B cell (primary cell): ENCODE data around the gene ZNRD2. TPM values are rescaled to one million over a fixed set of nuclear protein-coding genes. Genes with fewer than 3 reads are reported as not detected.

ENCODE experiments used
- ATAC-seq: fragments of 200-7000 bp; cut with Tn5 transposase; one replicate; pipeline ENCODE4 v1.10.0; 2021; ENCODE audit warnings: low read depth, mild to moderate bottlenecking, moderate number of reproducible peaks, moderate library complexity
- CTCF ChIA-PET: fragments of 350-600 bp; sonication (Branson Sonifier 250); formaldehyde crosslinking; loops from one replicate; lab custom pipeline; 2021; ENCODE audit warnings: antibody characterized with exemption, inconsistent platforms; lab: Charles Lee
- POLR2A ChIA-PET: fragments of 350-600 bp; sonication (Branson Sonifier 250); formaldehyde crosslinking; loops from one replicate; lab custom pipeline; 2021; ENCODE audit warnings: antibody characterized with exemption; lab: Charles Lee
- DNase-seq: peaks from one replicate; pipeline ENCODE4 v3.0.0; 2013
- H2AFZ ChIP-seq: 2 replicates; pipeline ENCODE4 v1.6.1; 2012; ENCODE audit warnings: mild to moderate bottlenecking, low read depth, low read length; ENCODE audit not compliant: insufficient read depth, poor library complexity, severe bottlenecking
- H3K27ac ChIP-seq, 2 donors: 1 replicate in 1 of 2; 2 replicates in 1 of 2; pipeline ENCODE4 v1.5.1; 2012 to 2013; ENCODE audit warnings: low read length in 2 of 2, mild to moderate bottlenecking in 2 of 2, moderate library complexity in 1 of 2
- H3K27me3 ChIP-seq, 4 experiments: fragments of 200-600 bp in 1 of 4; sonication (generic) in 1 of 4; replicated peaks in 1 of 4; 1 replicate in 2 of 4; 2 replicates in 2 of 4; pipeline versions ENCODE4 v1.6.1 to v1.7.0; 2013 to 2016; ENCODE audit warnings: low read length in 3 of 4, mild to moderate bottlenecking in 2 of 4, mixed read lengths in 1 of 4, moderate library complexity in 1 of 4; ENCODE audit not compliant: insufficient read depth in 4 of 4, control insufficient read depth in 3 of 4; ENCODE audit errors: control extremely low read depth in 1 of 4
- H3K36me3 ChIP-seq, 2 experiments: replicated peaks in 1 of 2; 1 replicate in 1 of 2; 2 replicates in 1 of 2; pipeline versions ENCODE4 v1.6.1 to v1.7.1; 2013; ENCODE audit warnings: low read length in 1 of 2; ENCODE audit not compliant: insufficient read depth in 2 of 2, control insufficient read depth in 1 of 2; ENCODE audit errors: control extremely low read depth in 1 of 2, extremely low read depth in 1 of 2
- H3K4me1 ChIP-seq, 2 donors: fragments of 200-600 bp in 1 of 2; sonication (generic) in 1 of 2; 1 replicate in 1 of 2; 2 replicates in 1 of 2; pipeline versions ENCODE4 v1.5.1 to v1.6.1; 2013 to 2017; ENCODE audit warnings: low read length in 2 of 2; ENCODE audit not compliant: control insufficient read depth in 2 of 2, insufficient read depth in 2 of 2
- H3K4me2 ChIP-seq: replicated peaks from 2 replicates; pipeline ENCODE3; 2012; ENCODE audit warnings: mild to moderate bottlenecking, low read depth, low read length; ENCODE audit not compliant: poor library complexity, severe bottlenecking
- H3K4me3 ChIP-seq, 5 experiments: fragments of 200-600 bp in 1 of 5; sonication (generic) in 1 of 5; 1 replicate in 3 of 5; 2 replicates in 2 of 5; pipeline versions ENCODE4 v1.5.1 to v1.7.0; 2011 to 2016; ENCODE audit warnings: low read length in 4 of 5, mild to moderate bottlenecking in 4 of 5, low read depth in 2 of 5, control low read depth in 1 of 5, moderate library complexity in 1 of 5; ENCODE audit not compliant: insufficient read depth in 1 of 5; ENCODE audit errors: control extremely low read depth in 1 of 5, extremely low read depth in 1 of 5
- H3K79me2 ChIP-seq: fragments of 200-600 bp; sonication (generic); one replicate; pipeline ENCODE4 v1.6.0; 2016; ENCODE audit warnings: low read length; ENCODE audit not compliant: control insufficient read depth, insufficient read depth
- H3K9ac ChIP-seq: fragments of 200-600 bp; sonication (generic); 2 replicates; pipeline ENCODE4 v1.6.1; 2017; ENCODE audit warnings: mild to moderate bottlenecking, low read length, moderate library complexity
- H3K9me3 ChIP-seq, 3 donors: one replicate each; pipeline versions ENCODE4 v1.6.1 to v1.7.1; 2013; ENCODE audit warnings: low read length in 2 of 3; ENCODE audit not compliant: control insufficient read depth in 2 of 3, insufficient read depth in 1 of 3; ENCODE audit errors: control extremely low read depth in 1 of 3
- H4K20me1 ChIP-seq: 2 replicates; pipeline ENCODE4 v1.6.0; 2012; ENCODE audit warnings: mild to moderate bottlenecking, low read length; ENCODE audit not compliant: insufficient read depth, control insufficient read depth, poor library complexity, severe bottlenecking
- H3K27ac Mint-ChIP-seq: one replicate; pipeline ENCODE4 v1.8.0; 2021; ENCODE audit warnings: mixed read lengths
- H3K27me3 Mint-ChIP-seq: one replicate; pipeline ENCODE4 v1.8.0; 2021; ENCODE audit warnings: mixed read lengths
- H3K4me1 Mint-ChIP-seq: one replicate; pipeline ENCODE4 v1.8.0; 2021; ENCODE audit warnings: mixed read lengths
- H3K4me3 Mint-ChIP-seq: one replicate; pipeline ENCODE4 v1.8.0; 2021; ENCODE audit warnings: mixed read lengths
- H3K9me3 Mint-ChIP-seq: one replicate; pipeline ENCODE4 v1.8.0; 2022; ENCODE audit warnings: mixed read lengths; ENCODE audit not compliant: insufficient read depth
- EZH2 ChIP-seq: IDR thresholded peaks from 2 replicates; pipeline ENCODE4 v1.6.1; 2012; ENCODE audit warnings: borderline replicate concordance, low read depth, mild to moderate bottlenecking, moderate library complexity, low read length; ENCODE audit not compliant: insufficient read depth, poor library complexity, severe bottlenecking
- WGBS: methylation state at CpG from one replicate; pipeline ENCODE4 v1.1.5; 2013; ENCODE audit warnings: missing lambda C conversion rate; ENCODE audit not compliant: insufficient coverage; 5-methylcytosine and 5-hydroxymethylcytosine counted together
- intact Hi-C: fragments of 100-400 bp; cut with micrococcal nuclease; formaldehyde crosslinking; loops from one replicate; pipeline ENCODE4 v1.10.0; 2022
- polyA plus RNA-seq: library from polyadenylated mRNA; depleted of rRNA; stranded (reverse); fragments of >200 nt; gene quantifications from 2 replicates; pipeline ENCODE4 v1.2.3, GENCODE V29; 2012
- total RNA-seq, 2 donors: library from RNA; stranded (reverse); fragments of 120-200 nt in 1 of 2; gene quantifications; 1 replicate in 1 of 2; 2 replicates in 1 of 2; pipeline versions ENCODE4 v1.2.3 to v1.2.4, GENCODE V29; 2013 to 2022
- TF ChIP-seq, protein P1 (sequence below): fragments of 200-600 bp; IDR thresholded peaks from one replicate; pipeline ENCODE4 v1.8.0; 2022; ENCODE audit warnings: antibody characterized with exemption, mild to moderate bottlenecking

Gene ZNRD2
- total and polyA plus RNA-seq, 2 donors (not counting 1 experiment from before 2014, with no cell fraction given): 22.1 to 112 TPM

DNA sequence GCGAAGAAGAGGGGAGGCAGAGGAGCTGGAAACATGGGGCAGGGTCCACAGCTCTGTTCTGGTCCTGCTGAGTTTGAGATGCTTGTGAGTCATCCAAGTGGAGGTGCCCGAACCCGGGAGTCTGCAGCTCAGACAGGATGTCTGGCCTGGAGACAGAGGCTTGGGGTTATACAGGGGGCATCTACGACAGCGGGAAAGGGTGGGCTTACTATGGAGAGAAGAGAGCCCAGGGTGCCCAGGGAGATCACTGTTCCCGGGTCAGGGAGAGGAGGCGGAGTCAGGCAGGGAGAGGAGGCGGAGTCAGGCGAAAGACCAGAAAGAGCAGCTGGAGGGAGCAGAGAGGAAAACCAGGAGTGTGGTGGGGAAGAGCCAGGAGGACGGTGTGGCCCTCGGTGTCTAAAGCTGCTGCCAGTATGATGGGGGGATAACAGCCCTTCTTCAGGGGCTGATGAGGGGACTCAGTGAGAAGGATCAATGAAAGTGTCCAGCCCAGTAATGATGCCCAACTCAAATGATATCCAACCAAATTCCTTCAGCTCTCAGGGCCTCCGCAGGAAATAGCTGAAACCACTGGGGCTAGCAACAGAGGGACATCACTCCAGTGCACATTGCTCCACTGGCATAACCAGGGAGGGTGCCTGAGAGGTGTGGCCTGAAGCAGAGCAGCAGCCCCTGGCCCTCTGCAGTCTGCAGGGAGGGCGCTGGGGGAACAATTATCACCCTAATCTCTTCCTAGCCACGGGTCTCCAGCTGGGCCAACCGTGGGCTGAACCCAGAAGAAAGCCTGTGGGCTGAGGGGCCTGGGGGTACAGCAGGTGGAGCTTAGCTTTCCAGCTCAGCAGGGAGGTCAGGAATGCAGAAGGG is 9.5 kb upstream of the ZNRD2 start:
- ATAC-seq (no peak), DNase-seq (no peak)
- Histone ChIP-seq H3K27ac (no peak overlapping the region), H3K79me2 (peaks cover 71% of the 10 kb centered on the region), H3K36me3 (no peaks in the 10 kb centered on the region), H3K9me3 (no peaks in the 10 kb centered on the region), H2AFZ (no peak overlapping the region), H3K9ac (no peak overlapping the region), H3K4me3 (no peak overlapping the region), H4K20me1 (no peaks in the 10 kb centered on the region), H3K4me1 (peaks cover 18 to 30% of the 10 kb centered on the region in 2 donors), H3K27me3 (no peaks in the 10 kb centered on the region), H3K4me2 (no peak overlapping the region)
- TF ChIP-seq, protein P1, sequence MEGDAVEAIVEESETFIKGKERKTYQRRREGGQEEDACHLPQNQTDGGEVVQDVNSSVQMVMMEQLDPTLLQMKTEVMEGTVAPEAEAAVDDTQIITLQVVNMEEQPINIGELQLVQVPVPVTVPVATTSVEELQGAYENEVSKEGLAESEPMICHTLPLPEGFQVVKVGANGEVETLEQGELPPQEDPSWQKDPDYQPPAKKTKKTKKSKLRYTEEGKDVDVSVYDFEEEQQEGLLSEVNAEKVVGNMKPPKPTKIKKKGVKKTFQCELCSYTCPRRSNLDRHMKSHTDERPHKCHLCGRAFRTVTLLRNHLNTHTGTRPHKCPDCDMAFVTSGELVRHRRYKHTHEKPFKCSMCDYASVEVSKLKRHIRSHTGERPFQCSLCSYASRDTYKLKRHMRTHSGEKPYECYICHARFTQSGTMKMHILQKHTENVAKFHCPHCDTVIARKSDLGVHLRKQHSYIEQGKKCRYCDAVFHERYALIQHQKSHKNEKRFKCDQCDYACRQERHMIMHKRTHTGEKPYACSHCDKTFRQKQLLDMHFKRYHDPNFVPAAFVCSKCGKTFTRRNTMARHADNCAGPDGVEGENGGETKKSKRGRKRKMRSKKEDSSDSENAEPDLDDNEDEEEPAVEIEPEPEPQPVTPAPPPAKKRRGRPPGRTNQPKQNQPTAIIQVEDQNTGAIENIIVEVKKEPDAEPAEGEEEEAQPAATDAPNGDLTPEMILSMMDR: no peak
- TF ChIP-seq EZH2: no peak
- Mint-ChIP-seq H3K4me1 (peaks cover 21% of the 10 kb centered on the region), H3K4me3 (peak overlapping the region; percentile 13), H3K27me3 (peaks cover 3% of the 10 kb centered on the region), H3K9me3 (no peaks in the 10 kb centered on the region), H3K27ac (peak overlapping the region; percentile 63)
- ChIA-PET POLR2A (interaction anchor here (0.7 to 1.1 kb wide), 6 partner anchors 7 to 513 kb away, joined by 4 to 11 read pairs (median 6); partner anchors contain the start of gene FAM89B), CTCF (interaction anchor here (0.7 to 2.4 kb wide), 9 partner anchors 7 to 27 kb away, joined by 3 to 18 read pairs (median 4); partner anchors contain the start of gene ZNRD2)
- 80% methylated on average over 8 of the region's 15 CpGs for WGBS
- intact Hi-C loops: no loop called here

DNA sequence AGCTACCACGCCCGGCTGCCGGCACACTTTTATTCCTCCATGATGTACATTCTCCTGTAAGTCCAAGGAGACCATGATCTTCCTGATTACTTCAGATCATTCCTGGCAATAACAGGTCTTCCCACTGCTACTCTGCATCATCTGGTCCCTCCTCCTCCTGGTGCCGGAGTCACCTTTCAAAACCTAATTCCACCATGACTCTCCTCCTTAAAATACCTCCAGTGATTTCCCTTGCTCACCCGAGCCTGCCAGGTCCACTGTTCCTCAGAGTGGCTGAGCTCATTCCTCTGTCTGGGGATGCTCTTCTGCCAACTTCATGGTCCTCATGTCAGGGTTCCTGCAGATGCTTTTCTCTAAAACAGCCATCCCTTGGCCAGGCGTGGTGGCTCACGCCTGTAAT is 8.3 kb upstream of the ZNRD2 start:
- Histone ChIP-seq H3K4me2 (no peak overlapping the region), H3K9me3 (no peaks in the 10 kb centered on the region), H3K27me3 (no peaks in the 10 kb centered on the region), H3K9ac (no peak overlapping the region), H3K4me3 (no peak overlapping the region), H3K36me3 (no peaks in the 10 kb centered on the region), H2AFZ (no peak overlapping the region), H3K79me2 (peaks cover 82% of the 10 kb centered on the region), H3K4me1 (peaks cover 28 to 39% of the 10 kb centered on the region in 2 donors), H4K20me1 (peaks cover 3% of the 10 kb centered on the region), H3K27ac (no peak overlapping the region)
- intact Hi-C loops: no loop called here
- no peak for ATAC-seq
- ChIA-PET POLR2A (interaction anchor here (0.7 kb wide), 1 partner anchor 77 kb away, joined by 4 read pairs; no protein-coding TSS in a partner anchor), CTCF (interaction anchor here (0.6 to 2.4 kb wide), 8 partner anchors 8 to 323 kb away, joined by 3 to 18 read pairs (median 4); partner anchors contain the start of gene FAM89B)
- TF ChIP-seq EZH2: no peak
- TF ChIP-seq, protein P1: no peak
- Mint-ChIP-seq H3K4me1 (peaks cover 27% of the 10 kb centered on the region), H3K4me3 (no peak overlapping the region), H3K27me3 (peaks cover 3% of the 10 kb centered on the region), H3K27ac (peak overlapping the region; percentile 26), H3K9me3 (no peaks in the 10 kb centered on the region)
- DNase-seq: no peak
- 100% methylated on average over 7 of the region's 7 CpGs for WGBS
